GM19438 (cell line): ENCODE results near the gene UCN2.
"Not testable (repeated sequence)": the region's sequence is repeated elsewhere in the genome, so short reads cannot be mapped to it uniquely, and the experiment has no call there.

Experiments used
- ATAC-seq: cut with Tn5 transposase; IDR thresholded peaks from one replicate; pipeline ENCODE4 v1.9.1; 2021; ENCODE audit warnings: low read depth; ENCODE audit not compliant: unreplicated experiment

Gene UCN2

DNA sequence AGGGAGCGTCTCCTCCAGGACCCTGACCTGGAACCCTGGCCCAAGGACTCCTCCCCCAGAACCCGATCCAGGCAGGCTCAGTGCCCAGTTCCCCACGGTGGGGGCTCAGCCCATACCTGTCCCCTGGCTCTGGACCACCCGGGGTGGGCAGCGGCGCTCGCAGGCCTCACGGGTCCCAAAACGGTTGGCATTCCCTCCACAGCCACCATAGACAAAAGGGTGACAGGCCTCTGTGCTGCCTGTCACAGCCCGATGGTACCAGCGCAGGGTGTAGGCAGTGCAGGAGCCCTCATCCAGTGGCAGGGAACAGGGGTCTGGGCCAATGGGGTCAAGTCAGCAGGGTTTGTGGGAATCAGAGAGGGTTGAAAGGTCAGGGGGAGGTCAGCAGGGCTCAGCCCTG is 1.1 kb upstream of the UCN2 start:
- no peak for ATAC-seq

GRCh38 chr3:48564022-48564421 is 441 bp upstream of the UCN2 start:
- no peak for ATAC-seq

DNA sequence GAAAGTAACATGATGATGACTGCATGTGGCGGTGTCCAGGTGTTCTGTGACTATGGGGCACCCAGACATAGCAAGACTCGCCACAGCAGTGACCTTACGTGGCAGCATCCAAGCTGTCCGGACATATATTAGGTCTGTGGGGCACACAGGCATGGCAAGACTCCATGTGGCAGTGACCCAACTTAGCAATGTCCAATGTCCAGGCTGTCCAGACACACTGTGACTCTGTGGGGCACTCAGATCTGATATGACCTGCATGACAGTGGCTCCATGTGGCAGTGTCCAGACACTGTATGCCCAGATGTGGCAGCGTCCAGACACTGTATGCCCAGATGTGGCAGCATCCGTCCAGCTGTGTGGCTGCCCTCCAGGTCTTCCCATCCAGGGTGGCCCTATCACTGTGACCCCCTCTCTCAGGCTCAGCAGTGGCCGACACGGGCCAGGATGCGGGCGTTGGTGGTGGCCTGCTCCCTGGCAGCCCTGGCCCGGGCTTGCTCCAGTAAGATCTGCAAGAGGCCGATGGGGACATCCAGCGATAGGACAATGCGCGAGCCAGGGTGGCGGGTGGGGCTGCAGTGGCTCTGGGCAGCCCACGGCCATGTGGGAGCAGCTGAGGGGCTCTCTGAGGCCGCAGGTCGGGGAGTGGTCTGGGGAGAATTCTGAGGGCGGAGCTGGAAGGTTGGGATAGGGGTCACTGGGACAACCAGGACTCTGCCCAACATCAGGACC is 1.1 kb downstream of the UCN2 start:
- no peak for ATAC-seq

DNA sequence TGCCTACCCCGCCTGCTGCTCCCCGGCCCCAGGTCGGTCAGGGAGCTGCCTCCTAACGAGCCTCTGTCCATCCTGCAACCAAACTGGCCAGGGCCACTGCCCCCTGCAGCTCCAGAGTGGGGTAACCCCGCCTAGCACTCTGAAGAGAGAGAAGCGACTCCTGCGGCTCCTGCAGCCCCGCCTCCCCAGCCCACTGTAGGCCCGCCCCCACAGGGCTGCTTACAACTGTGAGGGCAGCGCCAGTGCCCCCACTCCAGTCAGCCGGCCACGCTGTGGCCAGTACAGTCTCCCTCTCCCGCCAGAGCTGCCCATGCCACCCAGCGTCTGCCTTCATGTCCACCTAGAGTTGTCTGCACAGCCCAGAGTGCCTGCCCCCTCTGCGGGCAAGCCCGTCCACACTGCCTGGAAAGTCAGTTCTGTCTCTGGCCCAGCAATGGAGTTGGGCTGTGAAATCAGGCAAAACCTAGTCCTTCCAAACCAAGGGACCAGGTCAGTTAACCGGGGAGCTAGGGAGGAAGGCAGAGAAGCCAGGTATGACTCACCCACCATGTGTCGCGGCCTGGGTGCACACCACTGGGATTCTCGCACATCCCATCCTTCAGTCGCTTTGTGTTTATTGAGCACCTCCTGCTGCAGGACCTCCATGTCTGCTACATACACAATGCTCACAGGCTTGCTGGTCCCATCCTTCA is 2.4 kb downstream of the UCN2 start:
- no peak for ATAC-seq

DNA sequence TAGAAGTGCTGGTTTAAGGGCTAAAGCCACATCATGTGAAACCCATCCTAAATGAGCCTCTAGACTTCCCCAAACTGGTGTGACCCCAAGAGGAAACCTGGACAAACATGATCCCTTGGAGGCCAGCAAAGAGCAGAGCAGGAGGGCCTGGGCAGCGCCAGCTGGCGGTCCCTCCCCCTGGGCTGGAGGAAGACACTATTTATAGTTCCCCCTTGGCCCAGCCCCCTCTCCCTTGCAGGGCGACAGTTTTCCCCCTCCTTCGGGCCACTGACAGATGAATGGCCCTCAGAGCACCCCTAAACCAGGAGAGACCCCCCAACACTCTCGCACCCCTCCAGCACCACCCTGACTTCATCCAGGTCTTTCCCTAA is 2.9 kb downstream of the UCN2 start:
- no peak for ATAC-seq

GRCh38 chr3:48558493-48559134 is 5.0 kb downstream of the UCN2 start:
- no peak for ATAC-seq

GRCh38 chr3:48556796-48557626 is 6.6 kb downstream of the UCN2 start, which contains the start of gene PFKFB4:
TSS of gene PFKFB4 (minus strand) at chr3:48556803. CDS start at chr3:48556777, 26 bp downstream.
- ATAC-seq, result peak; percentile 78

DNA sequence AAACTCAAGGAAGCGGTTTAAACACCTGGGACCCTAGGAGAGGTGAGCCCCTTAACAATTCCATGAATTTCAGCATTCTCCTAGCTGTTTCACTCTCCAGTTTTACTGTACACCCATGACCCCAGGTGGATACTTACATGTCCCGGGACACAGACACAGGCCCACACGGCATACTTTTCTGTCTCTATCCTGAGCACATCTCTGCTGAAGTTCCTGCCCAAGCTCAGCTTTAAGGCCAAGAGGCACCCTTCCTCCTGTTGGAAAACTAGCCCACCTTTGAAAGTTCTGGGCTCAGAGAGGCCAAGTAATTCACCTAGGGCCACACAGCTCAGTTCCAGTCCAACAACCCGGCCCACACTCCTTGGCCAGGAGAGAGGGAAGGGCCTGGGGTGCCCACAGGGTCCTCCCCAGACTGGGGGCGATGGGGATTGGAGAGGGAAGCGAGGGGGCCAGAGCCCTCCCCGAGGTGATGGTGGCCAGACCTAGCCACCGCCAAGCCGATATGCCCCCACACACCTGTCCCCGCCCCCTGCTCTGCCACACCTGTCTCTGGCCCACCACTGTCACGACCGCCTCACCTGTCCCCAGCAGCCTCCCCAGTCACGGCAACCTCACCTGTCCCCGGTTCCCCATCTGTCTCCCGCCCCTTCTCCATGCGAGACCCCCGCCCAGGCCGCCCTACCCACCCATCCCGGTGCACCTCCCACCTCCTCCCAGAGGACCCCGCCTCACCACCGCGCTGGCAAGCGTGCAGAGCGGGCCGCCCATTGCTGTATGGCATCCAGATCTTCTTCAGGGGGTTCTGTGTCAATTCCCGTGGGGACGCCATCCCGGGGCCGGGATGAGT is 7.4 kb downstream of the UCN2 start:
- no peak for ATAC-seq

DNA sequence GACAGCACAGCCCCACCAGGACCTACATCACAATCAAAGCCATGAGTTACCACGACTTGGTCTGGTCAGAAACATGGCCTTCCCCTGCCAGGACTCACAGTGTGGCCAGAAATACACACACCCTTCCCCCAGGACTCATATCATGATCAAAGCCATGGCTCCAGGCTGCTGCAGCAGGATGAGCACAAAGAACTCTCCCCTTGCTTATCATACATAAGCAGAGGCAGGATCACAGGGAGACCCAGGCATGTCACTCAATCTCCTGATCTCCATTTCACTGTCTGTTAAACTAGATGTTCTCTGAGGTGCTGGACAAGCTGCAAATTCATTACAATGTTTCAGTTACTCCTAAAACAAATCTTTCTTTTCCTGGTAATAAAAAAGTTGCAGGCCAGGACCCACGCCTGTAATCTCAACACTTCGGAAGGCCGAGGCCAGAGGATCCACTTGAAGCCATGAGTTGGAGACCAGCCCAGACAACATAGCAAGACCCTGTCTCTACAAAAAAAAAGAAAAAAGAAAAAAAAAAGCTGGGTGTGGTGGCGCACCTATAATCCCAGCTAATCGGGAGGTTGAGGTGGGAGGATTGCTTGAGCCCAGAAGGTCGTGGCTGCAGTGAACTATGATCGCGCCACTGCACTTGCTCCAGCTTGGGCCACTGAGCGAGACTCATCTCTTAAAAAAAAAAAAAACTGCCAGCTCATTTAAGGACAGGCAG is 8.2 kb downstream of the UCN2 start:
- no peak for ATAC-seq

DNA sequence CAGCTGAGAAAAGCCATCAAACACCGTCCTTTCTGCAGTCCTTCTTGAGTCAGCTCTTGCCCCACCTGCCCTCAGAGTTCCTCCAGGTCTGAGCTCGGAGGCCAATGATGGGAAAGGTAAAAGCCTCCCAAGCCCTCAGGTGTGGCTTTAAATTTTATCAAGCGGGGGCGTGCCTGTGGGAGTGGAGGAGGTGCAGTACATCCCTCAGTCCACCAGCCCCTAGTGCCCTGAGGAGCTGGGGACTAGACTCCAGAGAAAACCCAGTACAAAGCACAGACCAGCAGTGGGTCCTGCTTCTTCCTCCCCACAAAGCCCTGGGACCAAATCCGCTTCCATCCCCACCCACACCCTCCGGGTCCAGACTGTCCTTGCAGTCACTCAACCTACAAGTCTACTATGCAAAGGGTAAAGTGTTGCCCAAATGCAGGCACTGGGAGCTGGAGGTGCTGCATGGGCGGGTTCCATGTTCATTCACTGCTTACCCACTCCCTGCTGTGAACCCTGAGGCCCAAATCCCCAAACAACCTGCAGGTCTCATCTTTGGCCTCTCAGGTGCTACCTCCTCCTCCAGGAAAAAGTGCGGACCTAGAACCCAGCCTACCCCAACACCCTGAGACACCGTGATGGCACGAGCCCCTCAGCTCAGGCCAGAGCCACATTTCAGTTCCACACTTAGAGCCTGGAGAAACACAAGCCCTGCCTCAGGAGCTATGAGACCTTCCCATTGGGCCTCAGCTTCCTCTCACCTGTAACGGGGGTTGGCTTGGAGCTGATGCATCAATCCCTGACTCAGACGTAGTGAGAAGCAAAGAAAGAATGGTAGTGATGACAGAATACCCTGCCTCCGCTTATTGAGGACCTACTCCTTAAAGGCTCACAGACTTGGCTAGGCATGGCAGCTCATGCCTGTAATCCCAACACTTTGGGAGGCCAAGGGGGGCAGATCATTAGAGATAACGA is 9.4 kb downstream of the UCN2 start:
- no peak for ATAC-seq

DNA sequence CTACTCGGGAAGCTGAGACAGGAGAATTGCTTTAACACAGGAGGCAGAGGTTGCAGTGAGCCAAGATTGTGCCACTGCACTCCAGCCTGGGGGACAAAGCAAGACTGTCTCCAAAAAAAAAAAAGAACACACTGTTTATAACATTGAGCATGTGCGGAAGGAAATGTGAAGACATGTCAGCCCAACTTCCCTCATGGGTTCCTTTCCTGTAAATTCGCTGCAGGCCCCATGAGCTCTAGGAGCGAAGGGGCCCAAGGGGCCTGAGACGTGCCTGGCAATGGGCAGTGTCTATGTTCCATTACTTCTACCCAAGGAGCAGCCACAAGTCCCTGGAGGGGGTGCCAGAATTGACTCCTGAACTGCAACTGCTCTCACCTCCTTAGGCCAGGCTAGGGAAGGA is 10.2 kb downstream of the UCN2 start:
- no peak for ATAC-seq

DNA sequence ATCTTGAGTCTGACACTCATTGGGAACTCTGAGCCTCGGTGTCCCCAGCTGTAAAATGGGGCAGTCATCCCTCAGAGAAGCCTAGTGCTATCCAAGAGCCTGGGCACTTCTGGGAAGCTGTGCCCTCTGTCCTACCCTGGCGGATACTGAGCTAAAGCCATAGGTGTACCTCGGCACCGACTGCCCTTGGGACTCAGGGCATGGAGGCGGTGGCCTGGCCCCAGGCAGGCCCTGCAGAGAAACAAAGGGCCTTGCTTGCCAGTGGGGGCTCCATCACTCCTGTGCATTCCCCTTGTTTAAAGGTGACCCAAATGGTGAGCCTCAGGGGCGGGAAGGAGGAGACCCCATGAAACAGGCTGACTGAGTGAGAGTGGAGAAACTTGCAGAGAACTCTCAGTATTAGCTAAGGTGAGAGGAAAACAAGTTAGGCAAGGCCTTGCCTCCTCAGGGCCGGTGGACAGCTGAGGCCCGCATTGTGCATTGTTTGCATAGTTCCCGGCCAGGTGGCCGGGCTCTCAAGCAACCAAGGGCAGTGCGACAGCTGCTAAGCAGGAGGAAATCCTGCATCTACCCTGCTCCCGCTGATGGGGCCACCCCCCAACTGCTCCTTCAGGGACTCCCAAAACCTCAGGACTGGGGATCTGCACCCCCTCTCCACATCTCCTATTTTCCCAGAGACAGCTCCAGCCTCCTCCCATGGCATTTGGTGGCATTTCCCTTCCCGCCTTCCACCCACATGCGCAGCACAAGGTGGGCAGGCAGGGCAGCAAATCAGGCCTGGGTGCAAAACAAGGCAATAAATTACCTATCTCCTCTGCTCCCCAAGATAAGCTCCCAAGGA is 11.2 kb downstream of the UCN2 start:
- ATAC-seq, result no peak

DNA sequence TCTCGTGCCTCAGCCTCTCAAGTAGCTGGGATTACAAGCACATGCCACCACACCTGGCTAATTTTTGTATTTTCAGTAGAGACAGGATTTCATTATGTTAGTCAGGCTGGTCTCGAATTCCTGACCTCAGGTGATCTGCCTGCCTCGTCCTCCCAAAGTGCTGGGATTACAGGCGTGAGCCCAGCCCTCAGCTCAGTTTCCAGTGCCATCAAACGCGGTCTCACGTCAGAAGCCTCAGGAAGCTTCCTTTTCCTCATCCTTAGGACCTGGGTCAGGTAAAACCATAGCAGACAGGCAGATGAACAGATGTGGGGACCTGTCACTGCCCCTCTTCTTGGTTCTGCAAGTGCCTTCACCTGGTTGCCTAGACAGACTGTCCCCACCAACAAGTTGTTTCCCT is 11.9 kb downstream of the UCN2 start:
- ATAC-seq, result not testable (repeated sequence)

GRCh38 chr3:48548729-48549705 is 14.6 kb downstream of the UCN2 start:
- ATAC-seq, result no peak

DNA sequence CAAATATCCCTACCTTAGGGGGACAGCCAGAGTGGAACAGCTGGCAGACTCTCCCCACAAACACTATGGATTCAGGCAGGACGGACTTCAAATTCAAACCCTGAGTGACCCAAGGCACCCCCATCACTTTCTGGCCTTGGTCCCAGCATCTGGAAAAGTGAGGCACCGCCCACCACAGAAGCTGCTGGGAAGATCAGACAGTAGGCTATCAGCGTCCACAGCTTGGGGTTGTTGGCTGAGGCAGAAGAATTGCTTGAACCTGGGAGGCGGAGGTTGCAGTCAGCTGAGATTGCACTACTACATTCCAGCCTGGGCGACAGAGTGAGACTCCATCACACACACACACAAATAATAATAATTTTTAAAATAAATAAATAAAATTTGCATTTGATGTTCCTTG is 15.5 kb downstream of the UCN2 start:
- ATAC-seq, result no peak

DNA sequence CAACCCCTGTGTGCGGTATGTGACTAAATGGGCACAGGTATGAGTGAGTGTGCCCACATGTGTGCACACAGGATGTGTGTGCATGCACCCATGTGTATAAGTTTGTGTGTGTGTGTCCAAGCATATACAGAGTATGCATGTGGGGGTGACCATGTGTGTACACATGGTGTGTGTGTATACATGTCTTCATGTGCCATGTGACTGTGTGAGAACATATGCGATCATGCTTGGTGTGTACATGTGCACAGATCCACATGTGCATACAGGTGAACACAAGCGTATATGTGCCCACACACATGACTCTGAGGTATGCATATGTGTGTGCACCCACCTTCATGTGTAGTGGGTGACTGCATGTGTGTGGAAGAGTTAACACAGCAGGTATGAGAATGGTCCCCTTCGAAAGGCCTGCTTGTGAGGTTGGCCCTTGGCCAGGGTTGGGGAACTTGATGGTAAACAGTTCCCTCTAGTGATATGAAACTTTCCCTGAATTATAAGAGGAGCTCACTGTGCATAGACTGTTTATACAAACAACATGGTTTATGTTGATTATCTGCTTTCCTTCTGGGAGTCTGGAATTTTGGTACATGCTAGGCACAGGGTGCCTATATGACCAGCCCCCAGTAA is 17.3 kb downstream of the UCN2 start:
- ATAC-seq, result no peak
